ENCODE measurements around the gene AKNA. TPM values are rescaled to one million over a fixed set of nuclear protein-coding genes. Genes with fewer than 3 reads are reported as not detected.
"Not testable (repeated sequence)": the region's sequence is repeated elsewhere in the genome, so short reads cannot be mapped to it uniquely, and the experiment has no call there.

AKNA gene
- total RNA-seq, 1 experiment from 2014 or later = 29.3 TPM

GRCh38 chr9:114325684-114326254 is 62.0 kb downstream of the AKNA start:
- H3K4me1 Mint-ChIP-seq; CTCF ChIA-PET; H3K27me3 Mint-ChIP-seq (ENCODE audit: low read depth); H3K9me3 Mint-ChIP-seq; H3K36me3 Mint-ChIP-seq; H3K27ac Mint-ChIP-seq; POLR2A ChIA-PET; H3K4me3 Mint-ChIP-seq; DNase-seq (ENCODE audit: low spot score); ATAC-seq: not testable (repeated sequence)
- TF ChIP-seq GABPB1 (CRISPR knock-in tag; IDR thresholded peaks at IDR 0.05) = peak; percentile 28; the same call in 1 of the 2 replicates

GRCh38 chr9:114324965-114325364 is 62.8 kb downstream of the AKNA start:
- H3K4me3 Mint-ChIP-seq = not testable (repeated sequence)

GRCh38 chr9:114324492-114324891 is 63.3 kb downstream of the AKNA start:
- no peak for DNase-seq (ENCODE audit: low spot score)
- Mint-ChIP-seq H3K9me3 (no peaks in the 10 kb centered on the region), H3K36me3 (no peaks in the 10 kb centered on the region), H3K27me3 (ENCODE audit: low read depth) (no peaks in the 10 kb centered on the region), H3K4me3 (no peak overlapping the region), H3K27ac (no peak overlapping the region), H3K4me1 (no peaks in the 10 kb centered on the region)
- ChIA-PET CTCF (interaction anchor here (0.6 to 0.8 kb wide), 2 partner anchors 34 to 217 kb away, joined by 3 to 5 read pairs; no protein-coding TSS in a partner anchor), POLR2A (no interaction called here)
- ATAC-seq = no peak
- no peak for TF ChIP-seq NFYB (CRISPR knock-in tag; conservative IDR thresholded peaks at IDR 0.05; ENCODE audit: low read depth)
- TF ChIP-seq STAT6 (CRISPR knock-in tag; conservative IDR thresholded peaks at IDR 0.05; ENCODE audit: low read depth) = no peak
- no peak for TF ChIP-seq NR2C2 (CRISPR knock-in tag; IDR thresholded peaks at IDR 0.05)
- no peak for TF ChIP-seq IRF2 (CRISPR knock-in tag; IDR thresholded peaks at IDR 0.05; ENCODE audit: borderline replicate concordance, low read depth)
- TF ChIP-seq ATF3 (CRISPR knock-in tag; conservative IDR thresholded peaks at IDR 0.05) = no peak
- TF ChIP-seq CREM (CRISPR knock-in tag; IDR thresholded peaks at IDR 0.05) = no peak
- TF ChIP-seq ZMAT4 (CRISPR knock-in tag; IDR thresholded peaks at IDR 0.05) = no peak
- TF ChIP-seq ESRRA (CRISPR knock-in tag; IDR thresholded peaks at IDR 0.05; ENCODE audit: borderline replicate concordance) = no peak
- no peak for TF ChIP-seq MAX (CRISPR knock-in tag; IDR thresholded peaks at IDR 0.05)
- no peak for TF ChIP-seq FOXK1 (CRISPR knock-in tag; IDR thresholded peaks at IDR 0.05)
- no peak for TF ChIP-seq ZBTB21 (CRISPR knock-in tag; IDR thresholded peaks at IDR 0.05; ENCODE audit: borderline replicate concordance)

More at GRCh38 chr9:114324965-114325364, 62.8 kb downstream of the AKNA start:
- CTCF ChIA-PET = interaction anchor here (0.6 to 0.8 kb wide), 2 partner anchors 34 to 217 kb away, joined by 3 to 5 read pairs; no protein-coding TSS in a partner anchor
- ATAC-seq; H3K4me1 Mint-ChIP-seq; H3K36me3 Mint-ChIP-seq; DNase-seq (ENCODE audit: low spot score); H3K9me3 Mint-ChIP-seq; POLR2A ChIA-PET; H3K27me3 Mint-ChIP-seq (ENCODE audit: low read depth); H3K27ac Mint-ChIP-seq: not testable (repeated sequence)

- DNase-seq (ENCODE audit: low spot score); H3K36me3 Mint-ChIP-seq; H3K9me3 Mint-ChIP-seq; H3K4me3 Mint-ChIP-seq; POLR2A ChIA-PET; H3K4me1 Mint-ChIP-seq; H3K27ac Mint-ChIP-seq; H3K27me3 Mint-ChIP-seq (ENCODE audit: low read depth); CTCF ChIA-PET; ATAC-seq: not testable (repeated sequence)
These were observed 63.9 kb downstream of the AKNA start for GRCh38 chr9:114323849-114324248.

GRCh38 chr9:114322831-114323531 is 64.8 kb downstream of the AKNA start, which contains the start of gene ORM1:
ORM1 (plus strand) TSS chr9:114323098; CDS start chr9:114323134, 36 bp downstream.
- H3K4me1 Mint-ChIP-seq; H3K27me3 Mint-ChIP-seq (ENCODE audit: low read depth); CTCF ChIA-PET; H3K27ac Mint-ChIP-seq; DNase-seq (ENCODE audit: low spot score); H3K36me3 Mint-ChIP-seq; ATAC-seq; POLR2A ChIA-PET; H3K9me3 Mint-ChIP-seq; H3K4me3 Mint-ChIP-seq: not testable (repeated sequence)

- H3K4me3 Mint-ChIP-seq; H3K27ac Mint-ChIP-seq; ATAC-seq; POLR2A ChIA-PET; H3K36me3 Mint-ChIP-seq; H3K4me1 Mint-ChIP-seq; DNase-seq (ENCODE audit: low spot score); H3K9me3 Mint-ChIP-seq; H3K27me3 Mint-ChIP-seq (ENCODE audit: low read depth): not testable (repeated sequence)
- CTCF ChIA-PET = interaction anchor here (1.1 kb wide), 1 partner anchor 240 kb away, joined by 3 read pairs; no protein-coding TSS in a partner anchor
These were observed 65.5 kb downstream of the AKNA start for GRCh38 chr9:114322160-114322818.
